Measurements from ENCODE around the gene ADARB2. TPM values are rescaled to one million over a fixed set of nuclear protein-coding genes. Genes with fewer than 3 reads are reported as not detected.

Gene ADARB2
- total RNA-seq, 1 experiment from 2014 or later, result not detected

- Mint-ChIP-seq H3K27ac (ENCODE audit: unreplicated experiment) (no peak overlapping the region), H3K4me3 (ENCODE audit: low read depth, unreplicated experiment) (no peak overlapping the region), H3K9me3 (ENCODE audit: low read depth, unreplicated experiment) (no peaks in the 10 kb centered on the region), H3K4me1 (ENCODE audit: low read depth, unreplicated experiment) (peaks cover 8% of the 10 kb centered on the region), H3K27me3 (ENCODE audit: unreplicated experiment) (peaks cover 99% of the 10 kb centered on the region), H3K36me3 (ENCODE audit: insufficient read depth, unreplicated experiment) (no peaks in the 10 kb centered on the region)
- intact Hi-C loops (cut with micrococcal nuclease; ENCODE audit: unreplicated experiment), result no loop called here
- BruUV-seq (replicated peaks), result no TSS peak
- DNase-seq, result no peak
- CTCF ChIA-PET, result no interaction called here
- TF ChIP-seq CTCF (IDR thresholded peaks at IDR 0.05; ENCODE audit: unreplicated experiment), result no peak
Measured at GRCh38 chr10:1293636-1294435, 443.5 kb downstream of the ADARB2 start.

GRCh38 chr10:1293157-1293556, 444.2 kb downstream of the ADARB2 start:
- Mint-ChIP-seq H3K27ac (ENCODE audit: unreplicated experiment) (no peak overlapping the region), H3K27me3 (ENCODE audit: unreplicated experiment) (peaks cover 98% of the 10 kb centered on the region), H3K4me3 (ENCODE audit: low read depth, unreplicated experiment) (no peak overlapping the region), H3K4me1 (ENCODE audit: low read depth, unreplicated experiment) (peaks cover 8% of the 10 kb centered on the region), H3K9me3 (ENCODE audit: low read depth, unreplicated experiment) (no peaks in the 10 kb centered on the region), H3K36me3 (ENCODE audit: insufficient read depth, unreplicated experiment) (no peaks in the 10 kb centered on the region)
- no peak for TF ChIP-seq CTCF (IDR thresholded peaks at IDR 0.05; ENCODE audit: unreplicated experiment)
- no peak for DNase-seq
- CTCF ChIA-PET, result no interaction called here
- BruUV-seq (replicated peaks), result no TSS peak
- intact Hi-C loops (cut with micrococcal nuclease; ENCODE audit: unreplicated experiment), result no loop called here

- no peak overlapping the region for H3K4me3 Mint-ChIP-seq (ENCODE audit: low read depth, unreplicated experiment)
- peaks cover 98% of the 10 kb centered on the region for H3K27me3 Mint-ChIP-seq (ENCODE audit: unreplicated experiment)
- H3K4me1 Mint-ChIP-seq (ENCODE audit: low read depth, unreplicated experiment), result peaks cover 8% of the 10 kb centered on the region
- no peak overlapping the region for H3K27ac Mint-ChIP-seq (ENCODE audit: unreplicated experiment)
- TF ChIP-seq CTCF (IDR thresholded peaks at IDR 0.05; ENCODE audit: unreplicated experiment), result no peak
- no peak for DNase-seq
- BruUV-seq (replicated peaks), result no TSS peak
- CTCF ChIA-PET, result interaction anchor here (0.7 kb wide), 1 partner anchor 23 kb away, joined by 3 read pairs; no protein-coding TSS in a partner anchor
- H3K9me3 Mint-ChIP-seq (ENCODE audit: low read depth, unreplicated experiment), result no peaks in the 10 kb centered on the region
- intact Hi-C loops (cut with micrococcal nuclease; ENCODE audit: unreplicated experiment), result no loop called here
- H3K36me3 Mint-ChIP-seq (ENCODE audit: insufficient read depth, unreplicated experiment), result no peaks in the 10 kb centered on the region
Measured at GRCh38 chr10:1292611-1293031, 444.7 kb downstream of the ADARB2 start.

- H3K9me3 Mint-ChIP-seq (ENCODE audit: low read depth, unreplicated experiment), result no peaks in the 10 kb centered on the region
- no peaks in the 10 kb centered on the region for H3K36me3 Mint-ChIP-seq (ENCODE audit: insufficient read depth, unreplicated experiment)
- H3K27me3 Mint-ChIP-seq (ENCODE audit: unreplicated experiment), result peaks cover 98% of the 10 kb centered on the region
- peaks cover 8% of the 10 kb centered on the region for H3K4me1 Mint-ChIP-seq (ENCODE audit: low read depth, unreplicated experiment)
- DNase-seq, result no peak
- TF ChIP-seq CTCF (IDR thresholded peaks at IDR 0.05; ENCODE audit: unreplicated experiment), result no peak
- H3K27ac Mint-ChIP-seq (ENCODE audit: unreplicated experiment), result no peak overlapping the region
- no TSS peak for BruUV-seq (replicated peaks)
- CTCF ChIA-PET, result no interaction called here
- H3K4me3 Mint-ChIP-seq (ENCODE audit: low read depth, unreplicated experiment), result no peak overlapping the region
- intact Hi-C loops (cut with micrococcal nuclease; ENCODE audit: unreplicated experiment), result no loop called here
Measured at GRCh38 chr10:1291178-1292090, 445.9 kb downstream of the ADARB2 start.

Data from Calu3 (cell line).